HG02610 (cell line): ENCODE measurements around the gene CACNA1B.

ENCODE experiments used
- ATAC-seq: cut with Tn5 transposase; IDR thresholded peaks from one replicate; pipeline ENCODE4 v1.9.1; 2021; ENCODE audit warnings: mild to moderate bottlenecking, moderate library complexity; ENCODE audit not compliant: unreplicated experiment

The CACNA1B gene

DNA sequence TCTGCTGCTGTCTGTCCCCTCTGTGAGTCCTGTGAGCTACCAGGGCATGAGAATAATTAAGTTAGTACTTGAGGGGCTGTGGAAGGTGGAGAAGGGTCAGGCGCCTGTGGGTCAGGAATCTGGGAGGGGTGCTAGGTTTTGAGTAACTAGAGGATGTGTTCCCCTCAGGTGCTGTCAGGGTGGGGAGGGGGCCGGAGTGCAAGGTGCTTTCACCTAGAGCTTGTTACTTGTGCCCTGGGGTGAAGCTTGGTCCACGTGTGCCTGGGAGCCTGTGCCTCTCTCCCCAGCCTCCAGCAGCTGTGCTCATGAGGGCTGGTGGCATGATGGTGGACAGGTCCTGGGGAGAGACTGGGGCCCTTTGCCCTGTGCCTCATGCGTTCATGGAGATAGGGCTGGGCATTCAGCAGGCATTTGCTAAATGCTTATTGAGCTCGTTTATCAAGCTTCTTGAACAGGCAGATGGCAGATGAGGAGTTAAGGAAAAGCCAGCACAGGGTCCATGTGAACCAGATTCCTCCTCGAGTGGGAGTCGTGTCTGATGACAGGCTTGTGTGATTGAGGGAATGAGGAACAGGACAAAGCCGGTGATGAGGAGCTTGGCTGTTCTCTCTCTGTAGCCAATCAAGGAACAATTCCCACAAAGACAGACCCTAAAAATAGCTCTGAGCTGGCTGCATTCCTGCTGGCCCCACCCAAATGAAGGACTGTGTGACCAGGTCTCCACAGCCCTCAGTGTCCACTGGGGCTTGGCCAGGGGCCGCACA is 40.9 kb downstream of the CACNA1B start:
- no peak for ATAC-seq

DNA sequence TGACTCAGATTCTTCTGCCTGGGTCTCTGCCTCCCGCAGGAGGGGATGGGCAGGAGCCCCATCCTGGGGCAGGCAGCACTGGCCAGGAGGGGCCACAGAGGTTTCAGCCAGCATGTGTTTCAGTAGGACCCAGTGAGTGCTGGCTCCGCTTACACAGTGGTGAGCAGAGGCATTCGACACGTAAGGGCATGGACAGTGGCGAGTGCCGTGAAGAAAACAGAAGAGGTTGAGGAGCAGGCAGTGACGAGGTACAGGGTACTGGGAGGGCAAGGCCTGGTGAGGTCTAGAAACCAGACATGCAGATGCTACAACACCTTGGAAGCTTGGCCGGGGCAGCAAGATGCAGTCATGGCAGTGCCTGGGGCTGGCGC is 41.5 kb downstream of the CACNA1B start:
- ATAC-seq: no peak

DNA sequence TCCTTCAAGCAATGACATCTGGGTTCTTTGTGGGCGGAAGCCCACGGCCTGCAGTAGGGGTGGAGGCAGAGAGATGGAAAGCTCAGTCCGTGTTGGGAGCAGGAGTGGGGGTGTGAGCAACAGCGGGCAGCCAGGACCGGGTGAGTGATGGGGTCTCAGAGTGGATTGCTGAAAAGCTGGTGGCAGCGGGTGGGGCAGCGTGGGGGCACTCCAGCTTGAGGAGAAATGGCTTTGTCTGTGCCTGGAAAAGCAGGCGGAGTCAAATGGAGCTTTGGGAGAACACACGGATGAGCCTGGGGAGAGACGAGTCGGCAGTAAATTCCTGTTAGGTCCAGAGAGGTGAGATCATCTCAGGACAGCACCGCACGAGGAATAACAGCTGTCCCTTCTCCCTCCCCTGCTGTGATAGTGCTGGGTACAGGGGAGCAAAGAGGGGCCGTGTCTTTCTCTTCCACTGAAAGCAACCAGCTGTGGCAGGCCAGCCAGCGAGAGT is 42.1 kb downstream of the CACNA1B start:
- ATAC-seq: no peak

DNA sequence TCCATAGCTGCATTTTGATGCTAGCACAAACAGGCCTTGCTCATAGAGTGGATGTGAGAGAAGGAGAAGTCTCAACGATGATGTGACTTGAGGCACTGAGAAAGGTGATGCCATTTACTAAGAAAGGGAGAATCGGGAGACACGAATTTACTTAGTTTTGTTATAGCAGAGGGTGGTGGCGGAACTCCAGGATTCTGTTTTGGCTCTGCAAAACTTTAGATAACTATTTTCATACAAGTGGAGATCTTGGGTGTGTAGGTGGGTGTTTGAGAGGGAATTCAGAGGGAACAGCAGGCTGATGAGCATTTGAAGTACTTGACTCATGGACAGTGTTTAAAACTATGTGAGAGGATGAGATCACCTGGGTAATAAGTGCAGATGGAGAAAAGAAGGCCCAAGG is 43.2 kb downstream of the CACNA1B start:
- no peak for ATAC-seq

DNA sequence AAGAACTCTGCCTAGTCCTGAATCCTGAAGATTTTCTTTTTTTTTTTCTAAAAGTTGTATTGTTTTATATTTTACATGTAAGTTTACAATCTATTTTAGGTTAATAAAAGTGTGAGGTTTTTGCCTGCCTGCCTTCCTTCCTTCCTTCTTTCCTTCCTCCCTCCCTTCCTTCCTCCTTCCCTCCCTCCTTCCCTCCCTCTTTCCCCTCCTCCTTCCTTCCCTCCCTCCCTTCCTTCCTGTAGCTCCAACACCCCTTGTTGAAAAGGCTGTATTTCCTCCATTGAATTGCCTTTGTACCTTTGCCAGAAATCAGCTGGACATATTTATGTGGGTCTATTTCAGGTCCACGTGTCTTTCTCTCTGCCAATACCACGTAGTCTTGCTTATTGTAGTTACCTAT is 46.6 kb downstream of the CACNA1B start:
- ATAC-seq: no peak

DNA sequence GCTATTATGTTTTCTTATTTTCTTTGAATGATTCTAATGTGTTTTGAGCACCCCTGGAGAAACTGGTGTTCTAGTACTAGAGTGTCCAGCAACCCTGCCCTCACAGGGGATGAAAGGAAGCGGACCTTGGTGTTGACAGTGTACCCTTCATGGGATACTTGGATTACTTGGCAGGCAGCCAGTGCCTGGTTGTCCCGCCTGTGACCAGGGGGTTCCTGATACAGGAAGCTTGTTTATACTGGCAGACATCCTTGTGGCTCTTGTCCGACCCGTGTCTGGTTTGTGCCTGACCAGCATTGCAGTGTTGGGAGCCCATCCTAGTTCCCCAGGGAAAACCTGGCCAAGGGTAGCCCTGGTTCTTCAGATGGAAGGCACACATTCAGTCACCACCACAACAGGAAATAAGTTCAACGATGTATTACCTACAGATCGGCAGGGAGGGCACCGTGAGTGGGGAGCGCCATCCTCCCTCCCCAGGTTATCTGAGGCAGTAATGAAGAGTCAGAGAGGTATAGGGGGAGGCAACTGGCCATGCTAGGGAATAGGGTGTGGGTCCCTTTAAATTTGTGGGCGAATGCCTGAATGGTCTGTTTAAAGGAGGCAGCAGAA is 47.3 kb downstream of the CACNA1B start:
- ATAC-seq: no peak

DNA sequence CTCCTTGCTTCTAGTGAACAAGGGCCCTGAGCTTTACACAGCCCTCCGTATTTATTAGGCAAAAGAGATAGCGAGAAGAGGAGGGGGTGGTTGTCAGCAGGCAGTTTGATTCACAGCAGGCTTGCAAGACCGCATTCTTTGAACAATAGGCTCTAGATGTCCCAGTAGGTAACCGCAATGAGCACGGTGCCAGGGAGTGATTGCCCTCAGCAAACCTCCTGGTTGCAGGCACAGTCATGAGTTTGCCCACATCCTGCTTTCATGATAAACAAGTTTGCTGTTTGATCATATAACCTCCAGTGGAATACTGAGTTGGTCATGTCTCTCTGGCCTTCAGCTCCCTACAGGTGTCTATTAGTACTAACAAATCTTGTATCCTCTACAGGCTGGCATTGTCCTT is 66.1 kb downstream of the CACNA1B start:
- ATAC-seq: no peak

DNA sequence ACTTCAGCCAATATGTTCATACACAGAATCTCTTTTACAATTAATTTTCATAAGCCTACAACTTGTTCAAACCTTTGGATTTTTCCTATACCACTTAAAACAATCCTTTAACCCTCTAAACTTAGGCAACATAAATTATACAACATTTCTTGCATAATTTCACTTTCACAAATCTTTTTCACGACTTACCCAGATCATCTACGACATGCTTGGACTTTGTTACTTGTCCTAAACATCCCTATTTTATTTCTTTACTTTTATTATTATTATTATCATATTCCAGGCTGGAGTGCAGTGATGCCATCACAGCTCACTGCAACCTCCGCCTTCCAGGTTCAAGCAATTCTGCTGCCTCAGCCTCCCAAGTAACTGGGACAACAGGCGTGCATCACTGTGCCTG is 68.0 kb downstream of the CACNA1B start:
- ATAC-seq: no peak

DNA sequence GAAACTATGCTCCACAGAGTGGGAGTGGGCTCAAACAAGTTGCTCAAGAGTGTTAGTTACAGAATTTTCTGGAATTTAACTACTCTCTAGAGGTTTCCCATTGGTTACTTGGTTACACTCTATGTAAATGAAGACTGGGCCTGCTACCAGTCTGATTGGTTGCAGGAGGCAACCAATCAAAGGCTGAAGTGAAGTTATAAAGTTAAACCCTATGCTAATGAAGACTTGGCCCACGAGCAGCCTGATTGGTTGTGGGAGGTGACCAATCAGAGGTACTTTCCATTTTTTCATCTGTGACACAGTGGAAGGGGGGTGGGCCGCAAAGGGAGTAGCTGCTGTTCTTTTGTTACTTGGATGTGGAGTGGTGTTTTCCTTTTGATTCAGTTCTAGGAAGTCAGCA is 69.4 kb downstream of the CACNA1B start:
- ATAC-seq: no peak

DNA sequence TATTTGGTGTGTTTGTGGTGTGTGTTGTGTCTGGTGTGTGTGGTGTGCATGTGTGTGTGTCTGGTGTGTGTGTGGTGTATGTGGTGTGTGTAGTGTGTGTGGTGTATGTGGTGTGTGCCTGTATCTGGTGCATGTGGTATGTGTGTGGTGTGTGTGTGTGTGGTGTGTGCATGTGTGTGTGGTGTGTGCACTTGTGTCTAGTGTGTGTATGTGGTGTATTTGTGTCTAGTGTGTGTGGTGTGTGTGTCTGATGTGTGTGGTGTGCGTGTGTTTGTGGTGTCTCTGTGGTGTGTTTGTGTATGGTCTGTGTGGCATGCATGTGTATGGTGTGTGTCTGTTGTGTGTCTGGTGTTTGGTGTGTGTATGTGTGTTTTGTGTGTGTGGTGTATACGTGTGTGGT is 71.1 kb downstream of the CACNA1B start:
- no peak for ATAC-seq

DNA sequence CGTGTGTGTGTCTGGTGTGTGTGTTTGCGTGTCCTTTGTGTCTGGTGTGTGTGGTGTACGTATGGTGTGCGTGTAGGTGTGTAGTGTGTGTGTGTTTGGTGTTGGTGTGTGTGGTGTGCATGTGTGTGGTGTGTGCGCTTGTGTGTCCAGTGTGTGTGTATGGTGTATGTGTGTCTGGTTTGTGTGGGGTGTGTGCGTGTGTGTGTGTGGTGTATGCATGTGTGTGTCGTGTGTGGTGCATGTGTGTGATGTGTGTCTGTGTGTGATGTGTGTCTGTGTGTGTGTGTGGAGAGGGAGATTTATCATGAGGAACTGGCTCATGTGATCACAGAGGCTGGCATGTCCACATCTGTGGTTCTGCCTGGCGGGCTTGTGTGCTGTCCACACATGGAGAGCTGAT is 71.7 kb downstream of the CACNA1B start:
- ATAC-seq: no peak

DNA sequence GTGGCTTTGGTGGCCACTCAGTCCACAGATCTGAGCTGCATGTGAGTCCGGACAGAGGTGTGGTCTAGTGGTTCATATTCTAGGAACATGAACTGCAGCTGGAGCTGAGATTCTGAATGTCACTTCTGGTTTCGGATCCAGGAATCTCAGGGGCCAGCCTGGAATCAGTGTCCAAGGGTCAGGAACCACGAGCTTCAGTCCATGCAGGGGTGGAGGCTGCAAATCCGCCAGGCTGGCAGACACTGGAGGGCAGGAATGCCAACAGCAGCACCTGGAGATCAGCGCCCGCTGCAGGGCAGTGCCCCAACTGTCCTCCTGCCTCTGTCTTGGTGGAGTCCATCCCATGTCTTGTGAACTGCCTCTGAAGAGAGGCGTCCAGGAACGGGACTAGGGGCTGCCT is 73.5 kb downstream of the CACNA1B start:
- no peak for ATAC-seq

DNA sequence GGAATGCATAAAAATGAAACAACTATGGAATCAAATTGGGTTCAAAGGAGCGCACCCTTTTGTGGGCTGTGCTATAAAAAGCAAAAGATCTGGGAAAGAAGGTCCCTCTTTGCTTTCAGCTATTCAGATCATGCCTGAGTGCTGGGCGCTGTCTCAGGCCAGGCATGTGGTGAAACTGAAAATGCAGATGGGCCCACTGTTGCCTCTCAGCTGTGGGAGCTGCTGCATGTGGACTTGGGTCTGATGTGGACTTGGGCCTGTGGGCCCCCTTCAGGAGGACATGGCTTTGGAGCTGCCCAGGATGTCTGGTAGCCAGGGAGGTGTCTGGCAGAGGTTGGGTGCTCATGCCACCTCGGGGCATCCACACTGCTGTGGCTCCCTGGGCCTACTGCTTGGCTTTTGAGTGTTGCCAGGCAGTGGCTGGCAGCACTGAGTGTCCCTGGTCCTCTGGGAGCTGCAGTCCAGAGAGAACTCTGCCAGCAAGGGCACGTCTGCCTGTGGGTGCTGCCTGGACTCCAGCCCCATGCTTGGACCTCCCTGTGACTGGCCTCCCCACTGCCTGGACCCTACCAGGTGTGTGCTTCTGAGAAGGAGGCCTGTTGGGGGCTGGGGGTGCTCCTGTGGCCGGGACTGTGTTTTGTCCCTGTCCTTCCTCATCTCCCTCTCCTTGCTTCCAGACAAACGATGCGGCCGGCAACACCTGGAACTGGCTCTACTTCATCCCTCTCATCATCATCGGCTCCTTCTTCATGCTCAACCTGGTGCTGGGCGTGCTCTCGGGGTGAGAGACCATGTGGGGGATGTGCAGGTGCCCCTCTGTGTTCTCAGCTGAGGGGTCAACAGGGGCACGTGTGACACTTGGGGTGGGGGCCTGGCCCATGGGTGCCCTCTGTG is 74.3 kb downstream of the CACNA1B start:
- ATAC-seq: no peak

DNA sequence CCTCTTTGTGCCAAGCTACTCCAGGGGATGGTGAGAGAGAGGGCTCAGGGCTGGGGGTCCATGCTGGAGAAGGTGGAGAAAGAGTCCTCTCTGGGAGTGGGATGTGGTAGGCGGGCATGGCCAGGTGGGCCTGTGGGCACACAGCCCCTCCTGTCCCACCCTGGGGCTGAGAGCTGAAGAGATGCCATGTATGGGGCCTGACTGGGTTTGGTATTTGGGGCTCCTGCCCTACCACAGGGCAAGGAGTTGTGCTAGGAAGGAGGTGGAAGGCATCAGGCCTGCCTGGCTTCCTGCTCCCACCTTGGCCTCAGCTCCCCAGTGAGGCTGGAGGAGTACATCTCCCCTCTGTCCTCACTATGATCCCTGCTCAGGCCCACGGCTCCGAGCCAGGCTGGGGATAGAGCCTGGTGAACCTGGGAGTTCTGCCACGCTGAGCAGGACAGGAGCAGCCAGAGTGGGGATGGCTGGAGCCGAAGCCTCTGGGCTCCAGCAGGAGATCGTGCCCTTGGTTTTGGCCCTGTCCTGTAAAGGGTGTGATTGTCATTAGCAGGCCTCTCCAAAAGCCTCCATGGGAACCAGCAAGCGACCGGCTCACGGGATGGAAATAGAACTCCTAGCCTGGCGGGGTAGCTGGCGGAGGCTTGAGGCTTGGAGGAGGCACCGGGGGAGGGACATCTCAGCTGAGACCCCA is 75.5 kb downstream of the CACNA1B start:
- ATAC-seq: no peak

DNA sequence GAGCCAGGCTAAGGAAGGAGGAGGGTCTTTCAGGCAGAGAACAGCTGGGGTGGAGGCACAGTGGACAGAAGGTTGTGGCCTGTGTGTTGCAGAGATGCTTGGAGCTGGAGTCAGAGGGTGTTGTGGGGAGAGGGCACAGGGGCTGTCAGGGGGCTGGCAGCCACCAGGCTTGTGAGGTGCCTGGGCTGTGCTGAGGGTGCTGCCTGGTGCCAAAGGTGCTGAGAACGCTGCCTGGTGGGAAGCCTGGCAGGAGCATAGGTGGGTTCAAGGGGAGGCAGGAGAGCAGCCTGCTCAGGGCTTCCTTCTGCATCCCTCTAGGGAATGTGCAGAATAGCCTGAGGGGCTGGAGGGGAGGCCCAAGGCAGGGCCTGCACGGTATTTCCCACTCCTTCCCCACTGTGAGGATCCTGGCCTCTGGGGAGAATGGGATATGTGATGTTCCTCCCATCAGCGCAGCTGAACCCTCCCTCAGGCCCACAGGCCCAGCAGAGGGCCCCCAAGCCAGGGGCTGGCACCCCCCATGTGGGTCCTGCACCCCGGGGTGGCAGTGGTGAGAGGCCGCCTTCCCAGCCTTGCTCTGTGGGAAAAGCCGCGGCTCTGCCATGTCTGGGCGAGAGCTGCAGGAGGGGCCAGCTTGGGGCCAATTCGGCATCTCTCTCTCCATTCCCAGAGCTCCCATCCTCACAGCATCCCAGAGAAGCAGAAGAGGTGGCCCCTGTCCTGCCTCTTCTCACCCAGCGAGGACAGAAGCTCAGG is 76.3 kb downstream of the CACNA1B start:
- ATAC-seq: no peak

DNA sequence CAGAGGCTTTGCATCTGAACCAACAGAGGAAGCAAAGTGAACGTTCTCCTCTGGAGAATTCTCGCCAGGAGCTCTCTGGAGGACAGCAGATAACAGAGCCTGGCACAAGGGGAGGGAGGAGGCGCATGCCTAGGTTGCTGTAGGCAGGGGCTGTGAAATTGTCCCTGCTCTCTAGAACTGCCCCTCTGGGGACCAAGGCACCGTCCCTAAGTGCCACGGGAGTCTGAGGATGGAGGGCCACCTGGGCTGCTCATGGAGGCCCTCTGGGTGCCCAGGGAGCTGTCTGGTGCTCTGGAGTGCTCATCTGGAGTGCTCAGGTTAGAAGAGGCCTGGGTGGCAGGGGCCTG is 77.6 kb downstream of the CACNA1B start:
- ATAC-seq: no peak

DNA sequence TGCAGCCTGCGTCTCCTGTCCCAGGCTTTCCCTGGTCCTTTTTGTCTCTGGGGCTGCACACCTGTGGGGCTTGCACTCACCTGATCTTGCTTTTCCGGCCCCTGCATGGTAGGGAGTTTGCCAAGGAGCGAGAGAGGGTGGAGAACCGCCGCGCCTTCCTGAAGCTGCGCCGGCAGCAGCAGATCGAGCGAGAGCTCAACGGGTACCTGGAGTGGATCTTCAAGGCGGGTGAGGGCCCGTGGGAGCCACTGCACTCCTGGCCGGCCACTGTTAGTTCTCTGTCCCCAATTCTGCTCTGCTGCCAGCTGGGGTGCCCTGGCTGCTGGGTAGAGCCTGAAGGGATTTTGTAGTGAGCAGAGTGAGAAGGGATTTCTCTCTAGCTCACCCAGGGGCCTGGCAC is 78.0 kb downstream of the CACNA1B start:
- no peak for ATAC-seq

DNA sequence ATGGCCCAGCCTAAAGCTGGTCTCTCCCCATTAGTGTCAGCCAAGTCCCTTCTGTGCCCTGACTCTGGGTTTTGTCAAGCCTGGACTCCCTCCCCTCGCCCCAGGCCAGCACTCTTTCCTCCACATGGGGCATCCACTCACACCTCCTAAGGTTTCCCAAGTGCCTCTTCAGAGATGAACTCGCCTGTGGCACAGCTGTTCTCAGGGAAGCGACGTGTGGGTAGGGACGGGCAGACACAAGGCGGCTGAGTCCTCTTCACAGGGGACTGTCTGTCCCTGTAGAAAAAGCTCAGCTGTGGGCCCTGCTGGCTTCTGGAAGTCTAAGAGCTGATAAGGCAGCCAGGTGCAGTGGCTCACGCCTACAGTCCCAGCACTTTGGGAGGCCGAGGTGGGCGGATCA is 78.5 kb downstream of the CACNA1B start:
- no peak for ATAC-seq

DNA sequence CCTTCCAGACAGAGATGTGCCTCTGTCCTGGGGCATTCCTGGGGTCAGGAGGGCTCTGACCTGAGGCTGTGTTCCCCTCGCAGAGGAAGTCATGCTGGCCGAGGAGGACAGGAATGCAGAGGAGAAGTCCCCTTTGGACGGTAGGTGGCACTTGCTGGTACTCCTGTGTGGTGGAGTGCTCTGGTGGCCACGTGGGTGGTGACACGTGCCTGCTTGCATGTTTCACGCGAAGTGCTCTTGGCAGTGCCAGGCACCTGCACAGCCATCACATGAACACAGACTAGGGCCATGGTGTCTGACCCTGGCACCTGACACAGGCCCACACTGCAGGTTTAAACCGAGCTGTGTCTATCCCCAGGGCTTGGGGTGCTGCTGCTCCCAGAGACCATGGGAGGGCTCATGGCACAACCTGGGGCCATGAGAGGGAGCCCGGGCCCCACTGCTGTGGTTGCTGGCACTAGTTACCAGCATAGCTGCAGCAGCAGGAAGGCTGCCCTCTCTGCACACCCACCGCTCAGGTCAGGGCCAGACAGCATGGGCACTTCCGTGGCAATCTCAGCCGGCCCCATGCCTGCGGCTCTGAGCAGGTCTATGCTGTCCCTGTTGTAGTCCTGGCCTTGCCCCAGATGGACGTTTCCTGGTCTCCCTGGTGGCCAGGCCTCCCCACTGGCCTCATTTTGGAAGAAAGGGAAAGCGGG is 79.3 kb downstream of the CACNA1B start:
- no peak for ATAC-seq
